Liver (tissue), 9 donors: ENCODE results near the gene IGF2. TPM values are rescaled to one million over a fixed set of nuclear protein-coding genes. Genes with fewer than 3 reads are reported as not detected.

ENCODE experiments used
- DNase-seq: peaks from one replicate; pipeline ENCODE4 v3.0.0-alpha.2; 2017; ENCODE audit warnings: low spot score
- H3K27ac ChIP-seq, 2 donors: one replicate each; pipeline ENCODE4 v1.7.0; 2013; ENCODE audit warnings: inconsistent platforms in 2 of 2, low read length in 2 of 2, control low read depth in 1 of 2, low read depth in 1 of 2, mild to moderate bottlenecking in 1 of 2
- H3K27me3 ChIP-seq, 4 donors: one replicate each; pipeline versions ENCODE4 v1.6.1 to v1.7.0; 2013; ENCODE audit warnings: low read length in 3 of 4, inconsistent platforms in 1 of 4, mild to moderate bottlenecking in 1 of 4, moderate library complexity in 1 of 4; ENCODE audit not compliant: control insufficient read depth in 4 of 4, insufficient read depth in 4 of 4
- H3K36me3 ChIP-seq, 4 donors: one replicate each; pipeline versions ENCODE4 v1.6.1 to v1.7.0; 2013; ENCODE audit warnings: low read length in 3 of 4, mild to moderate bottlenecking in 3 of 4, low read depth in 1 of 4, moderate library complexity in 1 of 4; ENCODE audit not compliant: control insufficient read depth in 4 of 4, insufficient read depth in 3 of 4
- H3K4me1 ChIP-seq, 4 donors: one replicate each; pipeline versions ENCODE4 v1.6.1 to v1.7.0; 2013; ENCODE audit warnings: low read length in 3 of 4, mild to moderate bottlenecking in 3 of 4, moderate library complexity in 1 of 4; ENCODE audit not compliant: control insufficient read depth in 4 of 4, insufficient read depth in 4 of 4
- H3K4me3 ChIP-seq, 3 donors: one replicate each; pipeline versions ENCODE4 v1.6.1 to v1.7.0; 2013; ENCODE audit warnings: low read length in 3 of 3, control low read depth in 1 of 3, low read depth in 1 of 3, mild to moderate bottlenecking in 1 of 3
- H3K9ac ChIP-seq, 2 donors: one replicate each; pipeline ENCODE4 v1.7.0; 2013; ENCODE audit warnings: low read length in 2 of 2, mild to moderate bottlenecking in 2 of 2, moderate library complexity in 2 of 2, control low read depth in 1 of 2, low read depth in 1 of 2
- H3K9me3 ChIP-seq, 4 donors: one replicate each; pipeline versions ENCODE4 v1.6.1 to v1.7.0; 2013; ENCODE audit warnings: low read length in 3 of 4; ENCODE audit not compliant: control insufficient read depth in 4 of 4
- EGR1 ChIP-seq, 2 donors: IDR thresholded peaks; 2 replicates each; pipeline ENCODE4 v1.6.1; 2016 to 2018; ENCODE audit warnings: antibody characterized with exemption in 2 of 2, low read depth in 2 of 2
- FOXA1 ChIP-seq: IDR thresholded peaks from 2 replicates; pipeline ENCODE4 v1.6.1; 2016; ENCODE audit warnings: antibody characterized with exemption
- FOXA2 ChIP-seq: IDR thresholded peaks from 2 replicates; pipeline ENCODE4 v1.6.1; 2016; ENCODE audit warnings: antibody characterized with exemption
- GABPA ChIP-seq, 2 donors: IDR thresholded peaks in 1 of 2; conservative IDR thresholded peaks in 1 of 2; 2 replicates each; pipeline ENCODE4 v1.6.1; 2016; ENCODE audit warnings: antibody characterized with exemption in 2 of 2, mild to moderate bottlenecking in 1 of 2, moderate library complexity in 1 of 2
- HNF4A ChIP-seq, 2 donors: conservative IDR thresholded peaks; 2 replicates each; pipeline ENCODE4 v1.6.1; 2016; ENCODE audit warnings: antibody characterized with exemption in 2 of 2, mild to moderate bottlenecking in 2 of 2
- HNF4G ChIP-seq: IDR thresholded peaks from 2 replicates; pipeline ENCODE4 v1.6.1; 2016; ENCODE audit warnings: antibody characterized with exemption
- JUND ChIP-seq, 2 donors: IDR thresholded peaks; 2 replicates each; pipeline ENCODE4 v1.6.1; 2016; ENCODE audit warnings: antibody characterized with exemption in 2 of 2
- RAD21 ChIP-seq, 2 donors: IDR thresholded peaks; 2 replicates each; pipeline ENCODE4 v1.6.1; 2016; ENCODE audit warnings: antibody characterized with exemption in 2 of 2, mild to moderate bottlenecking in 2 of 2
- REST ChIP-seq: IDR thresholded peaks from 2 replicates; pipeline ENCODE4 v1.6.1; 2016; ENCODE audit warnings: antibody characterized with exemption, mild to moderate bottlenecking
- RXRA ChIP-seq, 2 donors: IDR thresholded peaks; 2 replicates each; pipeline ENCODE4 v1.6.1; 2017 to 2018; ENCODE audit warnings: antibody characterized with exemption in 2 of 2, mild to moderate bottlenecking in 1 of 2
- SP1 ChIP-seq: IDR thresholded peaks from 2 replicates; pipeline ENCODE4 v1.6.1; 2018; ENCODE audit warnings: antibody characterized with exemption, mild to moderate bottlenecking
- TAF1 ChIP-seq: conservative IDR thresholded peaks from 2 replicates; pipeline ENCODE4 v1.6.1; 2016; ENCODE audit warnings: antibody characterized with exemption, mild to moderate bottlenecking
- WGBS: extraction: QIAGEN DNeasy Blood & Tissue Kit; methylation state at CpG from one replicate; pipeline ENCODE4 v1.1.7; 2013; 5-methylcytosine and 5-hydroxymethylcytosine counted together
- polyA plus RNA-seq, 2 donors: library from polyadenylated mRNA; stranded (reverse) in 1 of 2; unstranded in 1 of 2; fragments of 200-250 nt in 1 of 2; fragments of >200 nt in 1 of 2; fragmentation: Nextera tagmentation in 1 of 2; extraction: Ambion mirVana in 1 of 2; gene quantifications; one replicate each; pipeline versions ENCODE4 v1.2.1 to v1.2.3, GENCODE V29; 2013 to 2015
- total RNA-seq, 2 donors: library from RNA; depleted of rRNA; stranded (reverse); fragments of >200 nt; gene quantifications; one replicate each; pipeline ENCODE4 v1.2.3, GENCODE V29; 2014
- TF ChIP-seq, protein P1 (sequence below): IDR thresholded peaks from 2 replicates; pipeline ENCODE4 v1.6.1; 2016; ENCODE audit warnings: antibody characterized with exemption
- TF ChIP-seq, protein P2 (sequence below): IDR thresholded peaks from 2 replicates; pipeline ENCODE4 v1.6.1; 2016; ENCODE audit warnings: antibody characterized with exemption
- TF ChIP-seq, protein P3 (sequence below): IDR thresholded peaks from 2 replicates; pipeline ENCODE4 v1.6.1; 2016; ENCODE audit warnings: antibody characterized with exemption
- TF ChIP-seq, protein P4 (sequence below): fragments of 150-350 bp; IDR thresholded peaks from 2 replicates; pipeline ENCODE4 v1.5.1; 2017; ENCODE audit warnings: improper control_type of control experiment, low read depth, low read length; ENCODE audit not compliant: missing input control
- donor health status: healthy.
- donor health status: healthy.
- donor health status: healthy.
- donor health status: healthy.
- donor health status: healthy.

Gene IGF2
- total RNA-seq (1,000 to 10,000 TPM in 1 of 2 donors, 10 to 100 TPM in 1; 70.5 to 1,440 TPM), polyA plus RNA-seq (100 to 1,000 TPM; 125 to 259 TPM)

- 29% methylated on average over 62 of the region's 62 CpGs for WGBS
- peak within 1 kb of the TSS in 1 of 3 donors; percentile 30 for H3K4me3 ChIP-seq
- peaks cover 16 to 43% (median 29%) of the 10 kb centered on the region in 4 donors for H3K4me1 ChIP-seq
- no peak for DNase-seq
- TF ChIP-seq EGR1 (IDR thresholded peaks at IDR 0.05; ENCODE audit: low read depth in 2 of 2), result no peak
- no peak for TF ChIP-seq SP1
- no peak for TF ChIP-seq FOXA2
- no peak for TF ChIP-seq REST
- TF ChIP-seq, protein P1, sequence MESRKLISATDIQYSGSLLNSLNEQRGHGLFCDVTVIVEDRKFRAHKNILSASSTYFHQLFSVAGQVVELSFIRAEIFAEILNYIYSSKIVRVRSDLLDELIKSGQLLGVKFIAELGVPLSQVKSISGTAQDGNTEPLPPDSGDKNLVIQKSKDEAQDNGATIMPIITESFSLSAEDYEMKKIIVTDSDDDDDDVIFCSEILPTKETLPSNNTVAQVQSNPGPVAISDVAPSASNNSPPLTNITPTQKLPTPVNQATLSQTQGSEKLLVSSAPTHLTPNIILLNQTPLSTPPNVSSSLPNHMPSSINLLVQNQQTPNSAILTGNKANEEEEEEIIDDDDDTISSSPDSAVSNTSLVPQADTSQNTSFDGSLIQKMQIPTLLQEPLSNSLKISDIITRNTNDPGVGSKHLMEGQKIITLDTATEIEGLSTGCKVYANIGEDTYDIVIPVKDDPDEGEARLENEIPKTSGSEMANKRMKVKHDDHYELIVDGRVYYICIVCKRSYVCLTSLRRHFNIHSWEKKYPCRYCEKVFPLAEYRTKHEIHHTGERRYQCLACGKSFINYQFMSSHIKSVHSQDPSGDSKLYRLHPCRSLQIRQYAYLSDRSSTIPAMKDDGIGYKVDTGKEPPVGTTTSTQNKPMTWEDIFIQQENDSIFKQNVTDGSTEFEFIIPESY, result no peak
- no peaks in the 10 kb centered on the region for H3K27me3 ChIP-seq
- peaks cover 9 to 17% (median 12%) of the 10 kb centered on the region in 4 donors for H3K36me3 ChIP-seq
- H3K27ac ChIP-seq, result peak within 1 kb of the TSS in 1 of 2 donors; percentile 50
- no peaks in the 10 kb centered on the region for H3K9me3 ChIP-seq
- H3K9ac ChIP-seq, result no peak within 1 kb of the TSS
Measured at GRCh38 chr11:2139123-2139521, at the start of gene IGF2. Gene IGF2 (minus strand): TSS chr11:2139389. CDS start chr11:2135523, 3,866 bp downstream.

GRCh38 chr11:2188745-2189144 is 49.6 kb upstream of the IGF2 start:
- H3K4me3 ChIP-seq, result no peak overlapping the region
- H3K9ac ChIP-seq, result no peak overlapping the region
- no peak overlapping the region for H3K27ac ChIP-seq
- H3K27me3 ChIP-seq, result peaks cover 0 to 5% (median 3%) of the 10 kb centered on the region in 4 donors
- DNase-seq, result no peak
- H3K4me1 ChIP-seq, result no peaks in the 10 kb centered on the region
- H3K9me3 ChIP-seq, result no peaks in the 10 kb centered on the region
- no peaks in the 10 kb centered on the region for H3K36me3 ChIP-seq
- WGBS, result 83% methylated on average over 19 of the region's 19 CpGs
- TF ChIP-seq GABPA (IDR thresholded peaks at IDR 0.05 in 1 of 2, conservative IDR thresholded peaks at IDR 0.05 in 1 of 2), result no peak
- TF ChIP-seq EGR1 (IDR thresholded peaks at IDR 0.05; ENCODE audit: low read depth in 2 of 2), result no peak
- TF ChIP-seq, protein P1, result no peak
- TF ChIP-seq RAD21 (IDR thresholded peaks at IDR 0.05), result no peak
- TF ChIP-seq FOXA2, result no peak
- TF ChIP-seq, protein P2, sequence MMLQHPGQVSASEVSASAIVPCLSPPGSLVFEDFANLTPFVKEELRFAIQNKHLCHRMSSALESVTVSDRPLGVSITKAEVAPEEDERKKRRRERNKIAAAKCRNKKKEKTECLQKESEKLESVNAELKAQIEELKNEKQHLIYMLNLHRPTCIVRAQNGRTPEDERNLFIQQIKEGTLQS, result no peak
- TF ChIP-seq TAF1, result no peak
- no peak for TF ChIP-seq REST
- no peak for TF ChIP-seq HNF4G
- no peak for TF ChIP-seq FOXA1
- TF ChIP-seq, protein P3, sequence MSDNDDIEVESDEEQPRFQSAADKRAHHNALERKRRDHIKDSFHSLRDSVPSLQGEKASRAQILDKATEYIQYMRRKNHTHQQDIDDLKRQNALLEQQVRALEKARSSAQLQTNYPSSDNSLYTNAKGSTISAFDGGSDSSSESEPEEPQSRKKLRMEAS, result no peak
- no peak for TF ChIP-seq HNF4A (conservative IDR thresholded peaks at IDR 0.05)
- no peak for TF ChIP-seq RXRA (IDR thresholded peaks at IDR 0.05)
- TF ChIP-seq, protein P4, sequence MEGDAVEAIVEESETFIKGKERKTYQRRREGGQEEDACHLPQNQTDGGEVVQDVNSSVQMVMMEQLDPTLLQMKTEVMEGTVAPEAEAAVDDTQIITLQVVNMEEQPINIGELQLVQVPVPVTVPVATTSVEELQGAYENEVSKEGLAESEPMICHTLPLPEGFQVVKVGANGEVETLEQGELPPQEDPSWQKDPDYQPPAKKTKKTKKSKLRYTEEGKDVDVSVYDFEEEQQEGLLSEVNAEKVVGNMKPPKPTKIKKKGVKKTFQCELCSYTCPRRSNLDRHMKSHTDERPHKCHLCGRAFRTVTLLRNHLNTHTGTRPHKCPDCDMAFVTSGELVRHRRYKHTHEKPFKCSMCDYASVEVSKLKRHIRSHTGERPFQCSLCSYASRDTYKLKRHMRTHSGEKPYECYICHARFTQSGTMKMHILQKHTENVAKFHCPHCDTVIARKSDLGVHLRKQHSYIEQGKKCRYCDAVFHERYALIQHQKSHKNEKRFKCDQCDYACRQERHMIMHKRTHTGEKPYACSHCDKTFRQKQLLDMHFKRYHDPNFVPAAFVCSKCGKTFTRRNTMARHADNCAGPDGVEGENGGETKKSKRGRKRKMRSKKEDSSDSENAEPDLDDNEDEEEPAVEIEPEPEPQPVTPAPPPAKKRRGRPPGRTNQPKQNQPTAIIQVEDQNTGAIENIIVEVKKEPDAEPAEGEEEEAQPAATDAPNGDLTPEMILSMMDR, result no peak
- no peak for TF ChIP-seq JUND (IDR thresholded peaks at IDR 0.05)
- no peak for TF ChIP-seq SP1
